H9 (cell line): ENCODE results near the gene GSK3A. TPM values are rescaled to one million over a fixed set of nuclear protein-coding genes. Genes with fewer than 3 reads are reported as not detected.

Experiments used
- DNase-seq: peaks from one replicate; pipeline ENCODE4 v3.0.0-alpha.2; 2017
- H2AFZ ChIP-seq: one replicate; pipeline ENCODE4 v1.6.1; 2013; ENCODE audit warnings: mild to moderate bottlenecking, low read length, control low read depth, moderate library complexity
- H2AK5ac ChIP-seq: 2 replicates; pipeline ENCODE4 v1.6.1; 2013; ENCODE audit warnings: low read length, control low read depth, mixed read lengths; ENCODE audit not compliant: insufficient read length
- H2BK120ac ChIP-seq: one replicate; pipeline ENCODE4 v1.6.1; 2013; ENCODE audit warnings: low read depth, mild to moderate bottlenecking, low read length, control low read depth, inconsistent platforms; ENCODE audit not compliant: poor library complexity, severe bottlenecking
- H2BK12ac ChIP-seq: 2 replicates; pipeline ENCODE4 v1.6.1; 2013; ENCODE audit warnings: low read length, control low read depth, mixed read lengths, low read depth; ENCODE audit not compliant: insufficient read length
- H2BK15ac ChIP-seq: 2 replicates; pipeline ENCODE4 v1.6.1; 2013; ENCODE audit warnings: low read depth, low read length, control low read depth
- H2BK20ac ChIP-seq: one replicate; pipeline ENCODE4 v1.6.1; 2013; ENCODE audit warnings: low read depth, mild to moderate bottlenecking, low read length, control low read depth, inconsistent platforms; ENCODE audit not compliant: poor library complexity, severe bottlenecking
- H2BK5ac ChIP-seq: 2 replicates; pipeline ENCODE4 v1.6.1; 2013; ENCODE audit warnings: low read length, control low read depth, mixed read lengths; ENCODE audit not compliant: insufficient read length
- H3K14ac ChIP-seq: 2 replicates; pipeline ENCODE4 v1.6.1; 2013; ENCODE audit warnings: low read length, control low read depth; ENCODE audit not compliant: insufficient read depth
- H3K18ac ChIP-seq: 2 replicates; pipeline ENCODE4 v1.6.1; 2013; ENCODE audit warnings: low read depth, mild to moderate bottlenecking, mixed read lengths, low read length, control low read depth; ENCODE audit not compliant: insufficient read length
- H3K23ac ChIP-seq: 2 replicates; pipeline ENCODE4 v1.6.1; 2013; ENCODE audit warnings: low read length, control low read depth, mixed read lengths, low read depth; ENCODE audit not compliant: insufficient read length
- H3K23me2 ChIP-seq: 2 replicates; pipeline ENCODE4 v1.6.1; 2013; ENCODE audit warnings: low read depth, mild to moderate bottlenecking, mixed read lengths, low read length, control low read depth; ENCODE audit not compliant: insufficient read length, poor library complexity, severe bottlenecking
- H3K27ac ChIP-seq: 2 replicates; pipeline ENCODE4 v1.5.1; 2013; ENCODE audit warnings: low read length, control low read depth, mixed read lengths, low read depth; ENCODE audit not compliant: insufficient read length
- H3K27me3 ChIP-seq: 2 replicates; pipeline ENCODE4 v1.6.1; 2013; ENCODE audit warnings: low read length, control low read depth, inconsistent platforms; ENCODE audit not compliant: insufficient read depth
- H3K4ac ChIP-seq: 2 replicates; pipeline ENCODE4 v1.6.1; 2013; ENCODE audit warnings: low read depth, mild to moderate bottlenecking, control low read depth, inconsistent platforms, low read length, moderate library complexity
- H3K4me1 ChIP-seq: 2 replicates; pipeline ENCODE4 v1.6.1; 2013; ENCODE audit warnings: low read length, control low read depth, inconsistent platforms; ENCODE audit not compliant: insufficient read depth
- H3K4me2 ChIP-seq: 2 replicates; pipeline ENCODE4 v1.6.1; 2013; ENCODE audit warnings: low read length, control low read depth, mixed read lengths; ENCODE audit not compliant: insufficient read length, insufficient read depth
- H3K56ac ChIP-seq: 2 replicates; pipeline ENCODE4 v1.6.1; 2013; ENCODE audit warnings: low read depth, mild to moderate bottlenecking, mixed read lengths, low read length, control low read depth; ENCODE audit not compliant: insufficient read length
- H3K79me1 ChIP-seq: 2 replicates; pipeline ENCODE4 v1.6.1; 2013; ENCODE audit warnings: low read depth, mild to moderate bottlenecking, moderate library complexity, low read length, control low read depth, inconsistent platforms; ENCODE audit not compliant: insufficient read depth, poor library complexity, severe bottlenecking
- H3K79me2 ChIP-seq: 2 replicates; pipeline ENCODE4 v1.6.1; 2013; ENCODE audit warnings: low read length, control low read depth, inconsistent platforms; ENCODE audit not compliant: insufficient read depth
- H3K9ac ChIP-seq: 2 replicates; pipeline ENCODE4 v1.6.1; 2013; ENCODE audit warnings: low read length, control low read depth, mixed read lengths; ENCODE audit not compliant: insufficient read length; ENCODE audit errors: extremely low read depth
- H3K9me3 ChIP-seq: one replicate; pipeline ENCODE4 v1.6.1; 2013; ENCODE audit warnings: low read depth, low read length, inconsistent platforms; ENCODE audit not compliant: control insufficient read depth
- H3T11ph ChIP-seq: one replicate; pipeline ENCODE4 v1.6.1; 2013; ENCODE audit warnings: mild to moderate bottlenecking, low read length, control low read depth, inconsistent platforms
- H4K20me1 ChIP-seq: one replicate; pipeline ENCODE4 v1.6.1; 2013; ENCODE audit not compliant: control insufficient read depth, insufficient read length, insufficient read depth
- H4K5ac ChIP-seq: 2 replicates; pipeline ENCODE4 v1.6.1; 2013; ENCODE audit warnings: low read depth, mild to moderate bottlenecking, mixed read lengths, low read length, control low read depth; ENCODE audit not compliant: insufficient read length
- H4K8ac ChIP-seq: replicated peaks from 2 replicates; pipeline ENCODE4 v1.6.1; 2013; ENCODE audit warnings: low read length, control low read depth, mixed read lengths, low read depth; ENCODE audit not compliant: insufficient read length
- H4K91ac ChIP-seq: 2 replicates; pipeline ENCODE4 v1.6.1; 2013; ENCODE audit warnings: low read depth, mild to moderate bottlenecking, moderate library complexity, mixed read lengths, low read length, control low read depth; ENCODE audit not compliant: insufficient read length
- H3K27ac Mint-ChIP-seq, 3 experiments: 2 replicates in 2 of 3; 3 replicates in 1 of 3; pipeline ENCODE4 v1.8.0; 2020 to 2021; ENCODE audit warnings: mixed read lengths in 3 of 3, mild to moderate bottlenecking in 1 of 3, moderate library complexity in 1 of 3
- H3K27me3 Mint-ChIP-seq: 2 replicates; pipeline ENCODE4 v1.8.0; 2021; ENCODE audit warnings: low read depth, mild to moderate bottlenecking, moderate library complexity, mixed read lengths
- H3K36me3 Mint-ChIP-seq, 3 experiments: 2 replicates in 2 of 3; 3 replicates in 1 of 3; pipeline ENCODE4 v1.8.0; 2020 to 2021; ENCODE audit warnings: low read depth in 3 of 3, mixed read lengths in 3 of 3; ENCODE audit not compliant: insufficient read depth in 1 of 3
- H3K4me1 Mint-ChIP-seq, 2 experiments: 2 replicates each; pipeline ENCODE4 v1.8.0; 2020; ENCODE audit warnings: mixed read lengths in 2 of 2
- H3K4me3 Mint-ChIP-seq, 2 experiments: 2 replicates in 1 of 2; 3 replicates in 1 of 2; pipeline ENCODE4 v1.8.0; 2020 to 2021; ENCODE audit warnings: mild to moderate bottlenecking in 2 of 2, mixed read lengths in 2 of 2, moderate library complexity in 1 of 2
- H3K9me3 Mint-ChIP-seq, 2 experiments: 2 replicates in 1 of 2; 3 replicates in 1 of 2; pipeline ENCODE4 v1.8.0; 2020; ENCODE audit warnings: mild to moderate bottlenecking in 2 of 2, mixed read lengths in 2 of 2, moderate library complexity in 1 of 2
- WGBS: extraction: QIAGEN DNeasy Blood & Tissue Kit; methylation state at CpG from one replicate; pipeline ENCODE4 v1.1.7; 2013; ENCODE audit warnings: missing lambda C conversion rate, low lambda C conversion rate, mixed read lengths; ENCODE audit not compliant: insufficient read length; ENCODE audit errors: extremely low coverage; 5-methylcytosine and 5-hydroxymethylcytosine counted together
- total RNA-seq: library from RNA; stranded (reverse); gene quantifications from 2 replicates; pipeline ENCODE4 v1.2.1, GENCODE V29; 2021
- TF ChIP-seq, protein P1 (sequence below): fragments of 200-600 bp; sonication (generic); conservative IDR thresholded peaks from 3 replicates; pipeline ENCODE4 v1.8.0; 2021; ENCODE audit warnings: antibody characterized with exemption, mild to moderate bottlenecking

The GSK3A gene
- total RNA-seq, 1 experiment from 2014 or later: 52.4 TPM

DNA sequence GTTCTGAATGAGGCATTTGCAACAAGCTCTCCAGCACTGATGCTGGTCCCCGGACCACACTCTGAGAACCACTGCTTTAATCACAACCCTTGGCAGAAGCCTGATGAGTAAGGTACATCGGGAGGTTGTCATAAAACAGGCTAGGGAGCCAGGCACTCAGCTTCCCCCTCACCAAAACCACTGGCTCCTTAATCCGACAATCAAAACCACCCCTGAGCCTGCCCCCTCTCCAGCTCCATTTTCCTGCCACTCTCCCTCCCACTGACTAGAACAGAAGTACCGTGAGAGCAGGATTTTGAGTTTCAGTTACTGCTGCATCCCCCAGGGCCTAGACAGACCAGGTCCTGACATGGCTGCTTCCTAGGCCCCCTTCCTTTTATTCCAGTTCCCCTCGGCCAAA lies 7.2 kb downstream of the GSK3A start:
- Histone ChIP-seq H3K79me2 (no peaks in the 10 kb centered on the region), H3K4ac (no peak overlapping the region), H2BK5ac (no peak overlapping the region), H3K9me3 (no peaks in the 10 kb centered on the region), H3K18ac (no peak overlapping the region), H3K23ac (no peak overlapping the region), H2BK15ac (no peak overlapping the region), H3K4me1 (no peaks in the 10 kb centered on the region), H3K9ac (no peak overlapping the region), H4K8ac (no peak overlapping the region), H4K91ac (no peak overlapping the region), H3K27me3 (no peaks in the 10 kb centered on the region), H3K14ac (no peak overlapping the region), H2BK20ac (no peak overlapping the region), H3T11ph (no peak overlapping the region), H4K5ac (no peak overlapping the region), H2BK12ac (no peak overlapping the region), H4K20me1 (no peaks in the 10 kb centered on the region), H2BK120ac (no peak overlapping the region), H3K4me2 (no peak overlapping the region), H3K79me1 (no peaks in the 10 kb centered on the region), H2AFZ (no peak overlapping the region), H3K23me2 (no peaks in the 10 kb centered on the region), H3K56ac (no peak overlapping the region), H2AK5ac (no peak overlapping the region), H3K27ac (no peak overlapping the region)
- WGBS: no CpG with 5 or more reads among the region's 5 CpGs
- H3K4me1 Mint-ChIP-seq: peaks cover 0 to 3% of the 10 kb centered on the region in 2 experiments; a peak in 1 of 4 replicates
- H3K27me3 Mint-ChIP-seq: no peaks in the 10 kb centered on the region; the same call in 1 of the 2 replicates
- no peak overlapping the region for H3K27ac Mint-ChIP-seq
- no peak for DNase-seq
- H3K36me3 Mint-ChIP-seq: peaks cover 42 to 76% (median 76%) of the 10 kb centered on the region in 3 experiments
- no peaks in the 10 kb centered on the region for H3K9me3 Mint-ChIP-seq
- TF ChIP-seq, protein P1, sequence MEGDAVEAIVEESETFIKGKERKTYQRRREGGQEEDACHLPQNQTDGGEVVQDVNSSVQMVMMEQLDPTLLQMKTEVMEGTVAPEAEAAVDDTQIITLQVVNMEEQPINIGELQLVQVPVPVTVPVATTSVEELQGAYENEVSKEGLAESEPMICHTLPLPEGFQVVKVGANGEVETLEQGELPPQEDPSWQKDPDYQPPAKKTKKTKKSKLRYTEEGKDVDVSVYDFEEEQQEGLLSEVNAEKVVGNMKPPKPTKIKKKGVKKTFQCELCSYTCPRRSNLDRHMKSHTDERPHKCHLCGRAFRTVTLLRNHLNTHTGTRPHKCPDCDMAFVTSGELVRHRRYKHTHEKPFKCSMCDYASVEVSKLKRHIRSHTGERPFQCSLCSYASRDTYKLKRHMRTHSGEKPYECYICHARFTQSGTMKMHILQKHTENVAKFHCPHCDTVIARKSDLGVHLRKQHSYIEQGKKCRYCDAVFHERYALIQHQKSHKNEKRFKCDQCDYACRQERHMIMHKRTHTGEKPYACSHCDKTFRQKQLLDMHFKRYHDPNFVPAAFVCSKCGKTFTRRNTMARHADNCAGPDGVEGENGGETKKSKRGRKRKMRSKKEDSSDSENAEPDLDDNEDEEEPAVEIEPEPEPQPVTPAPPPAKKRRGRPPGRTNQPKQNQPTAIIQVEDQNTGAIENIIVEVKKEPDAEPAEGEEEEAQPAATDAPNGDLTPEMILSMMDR: no peak
- no peak overlapping the region for H3K4me3 Mint-ChIP-seq
